Breast epithelium (tissue), 3 donors: ENCODE results near the gene ZFHX3.

Experiments
- CTCF ChIP-seq, 3 donors: fragments of 450-650 bp; IDR thresholded peaks; one replicate each; pipeline ENCODE4 v1.5.1; 2016 to 2017; ENCODE audit warnings: antibody characterized with exemption in 3 of 3, mild to moderate bottlenecking in 3 of 3, moderate library complexity in 3 of 3
- POLR2A ChIP-seq: fragments of 450-650 bp; IDR thresholded peaks from one replicate; pipeline ENCODE4 v1.6.1; 2016; ENCODE audit warnings: antibody characterized with exemption, mild to moderate bottlenecking, moderate library complexity

DNA sequence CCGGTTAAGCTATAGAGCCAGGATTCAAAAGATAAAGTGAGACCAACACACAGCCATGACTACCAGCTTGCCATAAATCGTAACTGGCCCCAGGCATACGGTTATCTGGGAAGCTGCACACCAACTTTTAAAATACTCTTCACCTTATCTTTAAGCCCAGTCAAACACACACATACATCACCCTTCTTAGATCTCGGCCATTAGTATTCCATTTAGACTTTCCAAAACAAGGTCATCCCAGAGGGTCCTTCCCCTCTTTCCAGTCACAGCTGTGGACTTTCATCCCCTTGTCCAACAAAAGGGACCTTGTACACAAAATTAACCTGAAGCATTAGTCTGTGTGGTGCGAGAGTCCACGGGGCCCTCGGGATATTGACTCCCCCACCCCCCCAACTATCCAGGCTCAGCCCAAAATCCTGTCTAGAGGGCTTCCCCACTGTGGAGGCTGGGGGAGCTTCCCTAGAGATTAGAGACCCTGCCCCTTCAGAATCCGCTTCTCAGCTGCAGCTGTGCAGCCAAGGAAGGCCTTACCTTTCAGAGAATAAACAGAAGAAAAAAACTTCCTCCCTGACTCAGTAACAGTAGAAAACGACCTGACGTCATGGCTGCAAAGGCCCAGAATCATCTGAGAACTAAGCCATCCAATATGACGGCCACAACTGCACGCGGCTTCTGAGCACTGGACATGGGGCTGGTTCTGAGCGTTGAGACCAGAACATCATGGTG is 9.9 kb downstream of the ZFHX3 start:
- TF ChIP-seq CTCF (IDR thresholded peaks at IDR 0.05), result no peak
- no peak for TF ChIP-seq POLR2A
